ENCODE results near the gene POLR2B.
"Not testable (repeated sequence)": the region's sequence is repeated elsewhere in the genome, so short reads cannot be mapped to it uniquely, and the experiment has no call there.

DNA sequence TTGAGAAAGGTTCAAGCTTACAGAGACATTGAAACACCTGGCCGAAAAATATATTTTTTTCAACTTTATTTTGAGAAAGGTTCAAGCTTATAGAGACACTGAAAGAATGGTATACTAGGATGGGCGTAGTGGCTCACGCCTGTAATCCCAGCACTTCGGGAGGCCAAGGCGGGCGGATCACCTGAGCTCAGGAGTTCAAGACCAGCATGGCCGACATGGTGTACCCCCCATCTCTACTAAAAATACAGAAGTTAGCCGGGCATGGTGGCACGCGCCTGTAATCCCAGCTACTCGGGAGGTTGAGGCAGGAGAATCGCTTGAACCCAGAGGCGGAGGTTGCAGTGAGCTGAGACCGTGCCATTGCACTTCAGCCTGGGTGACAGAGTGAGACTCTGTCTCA is 38.9 kb upstream of the POLR2B start:
- TF ChIP-seq, protein P1, sequence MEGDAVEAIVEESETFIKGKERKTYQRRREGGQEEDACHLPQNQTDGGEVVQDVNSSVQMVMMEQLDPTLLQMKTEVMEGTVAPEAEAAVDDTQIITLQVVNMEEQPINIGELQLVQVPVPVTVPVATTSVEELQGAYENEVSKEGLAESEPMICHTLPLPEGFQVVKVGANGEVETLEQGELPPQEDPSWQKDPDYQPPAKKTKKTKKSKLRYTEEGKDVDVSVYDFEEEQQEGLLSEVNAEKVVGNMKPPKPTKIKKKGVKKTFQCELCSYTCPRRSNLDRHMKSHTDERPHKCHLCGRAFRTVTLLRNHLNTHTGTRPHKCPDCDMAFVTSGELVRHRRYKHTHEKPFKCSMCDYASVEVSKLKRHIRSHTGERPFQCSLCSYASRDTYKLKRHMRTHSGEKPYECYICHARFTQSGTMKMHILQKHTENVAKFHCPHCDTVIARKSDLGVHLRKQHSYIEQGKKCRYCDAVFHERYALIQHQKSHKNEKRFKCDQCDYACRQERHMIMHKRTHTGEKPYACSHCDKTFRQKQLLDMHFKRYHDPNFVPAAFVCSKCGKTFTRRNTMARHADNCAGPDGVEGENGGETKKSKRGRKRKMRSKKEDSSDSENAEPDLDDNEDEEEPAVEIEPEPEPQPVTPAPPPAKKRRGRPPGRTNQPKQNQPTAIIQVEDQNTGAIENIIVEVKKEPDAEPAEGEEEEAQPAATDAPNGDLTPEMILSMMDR (IDR thresholded peaks at IDR 0.05; ENCODE audit: control extremely low read depth in 1 of 3, insufficient read depth in 1 of 3, low read depth in 1 of 3, low read length in 3 of 3) = not testable (repeated sequence)
- not testable (repeated sequence) for TF ChIP-seq RNF2 (IDR thresholded peaks at IDR 0.05; ENCODE audit: borderline replicate concordance, low read depth, low read length, missing control alignments, poor library complexity, severe bottlenecking); EGR1 (IDR thresholded peaks at IDR 0.05; ENCODE audit: borderline replicate concordance, low read depth, low read length); FOSL1 (IDR thresholded peaks at IDR 0.05; ENCODE audit: insufficient read depth, low read depth, low read length); SAP30 (IDR thresholded peaks at IDR 0.05; ENCODE audit: insufficient read depth, insufficient replicate concordance, low read length); BRCA1 (IDR thresholded peaks at IDR 0.05; ENCODE audit: low read depth, low read length); POU5F1 (IDR thresholded peaks at IDR 0.05; ENCODE audit: low read depth, low read length); EZH2 (IDR thresholded peaks at IDR 0.05; ENCODE audit: low read depth, low read length, severe bottlenecking); NANOG (IDR thresholded peaks at IDR 0.05; ENCODE audit: insufficient read depth, low read depth, low read length, poor library complexity, severe bottlenecking); CREB1 (IDR thresholded peaks at IDR 0.05); BCL11A (IDR thresholded peaks at IDR 0.05; ENCODE audit: low read depth in 2 of 2, low read length in 2 of 2); CEBPB (IDR thresholded peaks at IDR 0.05; ENCODE audit: low read depth, low read length); PHF8 (conservative IDR thresholded peaks at IDR 0.05; ENCODE audit: low read depth, low read length)
- TF ChIP-seq, protein P2, sequence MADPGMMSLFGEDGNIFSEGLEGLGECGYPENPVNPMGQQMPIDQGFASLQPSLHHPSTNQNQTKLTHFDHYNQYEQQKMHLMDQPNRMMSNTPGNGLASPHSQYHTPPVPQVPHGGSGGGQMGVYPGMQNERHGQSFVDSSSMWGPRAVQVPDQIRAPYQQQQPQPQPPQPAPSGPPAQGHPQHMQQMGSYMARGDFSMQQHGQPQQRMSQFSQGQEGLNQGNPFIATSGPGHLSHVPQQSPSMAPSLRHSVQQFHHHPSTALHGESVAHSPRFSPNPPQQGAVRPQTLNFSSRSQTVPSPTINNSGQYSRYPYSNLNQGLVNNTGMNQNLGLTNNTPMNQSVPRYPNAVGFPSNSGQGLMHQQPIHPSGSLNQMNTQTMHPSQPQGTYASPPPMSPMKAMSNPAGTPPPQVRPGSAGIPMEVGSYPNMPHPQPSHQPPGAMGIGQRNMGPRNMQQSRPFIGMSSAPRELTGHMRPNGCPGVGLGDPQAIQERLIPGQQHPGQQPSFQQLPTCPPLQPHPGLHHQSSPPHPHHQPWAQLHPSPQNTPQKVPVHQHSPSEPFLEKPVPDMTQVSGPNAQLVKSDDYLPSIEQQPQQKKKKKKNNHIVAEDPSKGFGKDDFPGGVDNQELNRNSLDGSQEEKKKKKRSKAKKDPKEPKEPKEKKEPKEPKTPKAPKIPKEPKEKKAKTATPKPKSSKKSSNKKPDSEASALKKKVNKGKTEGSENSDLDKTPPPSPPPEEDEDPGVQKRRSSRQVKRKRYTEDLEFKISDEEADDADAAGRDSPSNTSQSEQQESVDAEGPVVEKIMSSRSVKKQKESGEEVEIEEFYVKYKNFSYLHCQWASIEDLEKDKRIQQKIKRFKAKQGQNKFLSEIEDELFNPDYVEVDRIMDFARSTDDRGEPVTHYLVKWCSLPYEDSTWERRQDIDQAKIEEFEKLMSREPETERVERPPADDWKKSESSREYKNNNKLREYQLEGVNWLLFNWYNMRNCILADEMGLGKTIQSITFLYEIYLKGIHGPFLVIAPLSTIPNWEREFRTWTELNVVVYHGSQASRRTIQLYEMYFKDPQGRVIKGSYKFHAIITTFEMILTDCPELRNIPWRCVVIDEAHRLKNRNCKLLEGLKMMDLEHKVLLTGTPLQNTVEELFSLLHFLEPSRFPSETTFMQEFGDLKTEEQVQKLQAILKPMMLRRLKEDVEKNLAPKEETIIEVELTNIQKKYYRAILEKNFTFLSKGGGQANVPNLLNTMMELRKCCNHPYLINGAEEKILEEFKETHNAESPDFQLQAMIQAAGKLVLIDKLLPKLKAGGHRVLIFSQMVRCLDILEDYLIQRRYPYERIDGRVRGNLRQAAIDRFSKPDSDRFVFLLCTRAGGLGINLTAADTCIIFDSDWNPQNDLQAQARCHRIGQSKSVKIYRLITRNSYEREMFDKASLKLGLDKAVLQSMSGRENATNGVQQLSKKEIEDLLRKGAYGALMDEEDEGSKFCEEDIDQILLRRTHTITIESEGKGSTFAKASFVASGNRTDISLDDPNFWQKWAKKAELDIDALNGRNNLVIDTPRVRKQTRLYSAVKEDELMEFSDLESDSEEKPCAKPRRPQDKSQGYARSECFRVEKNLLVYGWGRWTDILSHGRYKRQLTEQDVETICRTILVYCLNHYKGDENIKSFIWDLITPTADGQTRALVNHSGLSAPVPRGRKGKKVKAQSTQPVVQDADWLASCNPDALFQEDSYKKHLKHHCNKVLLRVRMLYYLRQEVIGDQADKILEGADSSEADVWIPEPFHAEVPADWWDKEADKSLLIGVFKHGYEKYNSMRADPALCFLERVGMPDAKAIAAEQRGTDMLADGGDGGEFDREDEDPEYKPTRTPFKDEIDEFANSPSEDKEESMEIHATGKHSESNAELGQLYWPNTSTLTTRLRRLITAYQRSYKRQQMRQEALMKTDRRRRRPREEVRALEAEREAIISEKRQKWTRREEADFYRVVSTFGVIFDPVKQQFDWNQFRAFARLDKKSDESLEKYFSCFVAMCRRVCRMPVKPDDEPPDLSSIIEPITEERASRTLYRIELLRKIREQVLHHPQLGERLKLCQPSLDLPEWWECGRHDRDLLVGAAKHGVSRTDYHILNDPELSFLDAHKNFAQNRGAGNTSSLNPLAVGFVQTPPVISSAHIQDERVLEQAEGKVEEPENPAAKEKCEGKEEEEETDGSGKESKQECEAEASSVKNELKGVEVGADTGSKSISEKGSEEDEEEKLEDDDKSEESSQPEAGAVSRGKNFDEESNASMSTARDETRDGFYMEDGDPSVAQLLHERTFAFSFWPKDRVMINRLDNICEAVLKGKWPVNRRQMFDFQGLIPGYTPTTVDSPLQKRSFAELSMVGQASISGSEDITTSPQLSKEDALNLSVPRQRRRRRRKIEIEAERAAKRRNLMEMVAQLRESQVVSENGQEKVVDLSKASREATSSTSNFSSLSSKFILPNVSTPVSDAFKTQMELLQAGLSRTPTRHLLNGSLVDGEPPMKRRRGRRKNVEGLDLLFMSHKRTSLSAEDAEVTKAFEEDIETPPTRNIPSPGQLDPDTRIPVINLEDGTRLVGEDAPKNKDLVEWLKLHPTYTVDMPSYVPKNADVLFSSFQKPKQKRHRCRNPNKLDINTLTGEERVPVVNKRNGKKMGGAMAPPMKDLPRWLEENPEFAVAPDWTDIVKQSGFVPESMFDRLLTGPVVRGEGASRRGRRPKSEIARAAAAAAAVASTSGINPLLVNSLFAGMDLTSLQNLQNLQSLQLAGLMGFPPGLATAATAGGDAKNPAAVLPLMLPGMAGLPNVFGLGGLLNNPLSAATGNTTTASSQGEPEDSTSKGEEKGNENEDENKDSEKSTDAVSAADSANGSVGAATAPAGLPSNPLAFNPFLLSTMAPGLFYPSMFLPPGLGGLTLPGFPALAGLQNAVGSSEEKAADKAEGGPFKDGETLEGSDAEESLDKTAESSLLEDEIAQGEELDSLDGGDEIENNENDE (IDR thresholded peaks at IDR 0.05; ENCODE audit: insufficient replicate concordance, low read length) = not testable (repeated sequence)
